GM21447 (cell line): ENCODE measurements around the gene GALNT14.

Experiments used
- ATAC-seq: cut with Tn5 transposase; IDR thresholded peaks from one replicate; pipeline ENCODE4 v1.9.1; 2021; ENCODE audit not compliant: unreplicated experiment

The GALNT14 gene

DNA sequence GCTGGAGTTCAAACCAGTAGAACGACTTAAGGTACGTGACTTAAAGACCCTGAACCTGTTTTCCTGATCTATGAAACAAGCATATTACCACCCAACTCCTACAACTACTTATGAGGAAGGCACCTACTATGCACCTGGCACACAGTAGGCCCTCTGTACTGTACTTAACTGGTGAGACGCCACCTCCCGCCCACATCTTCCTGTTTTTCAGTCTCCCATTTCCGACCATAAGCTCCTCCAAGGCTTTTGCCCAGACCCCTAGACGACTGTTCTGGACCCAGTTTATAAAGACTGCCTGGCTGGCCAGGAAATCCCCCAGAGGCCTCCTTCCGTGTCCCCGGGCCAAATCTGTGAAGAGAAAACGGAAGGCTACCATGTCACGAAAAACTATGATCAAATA, 1.5 kb downstream of the GALNT14 start:
- no peak for ATAC-seq

DNA sequence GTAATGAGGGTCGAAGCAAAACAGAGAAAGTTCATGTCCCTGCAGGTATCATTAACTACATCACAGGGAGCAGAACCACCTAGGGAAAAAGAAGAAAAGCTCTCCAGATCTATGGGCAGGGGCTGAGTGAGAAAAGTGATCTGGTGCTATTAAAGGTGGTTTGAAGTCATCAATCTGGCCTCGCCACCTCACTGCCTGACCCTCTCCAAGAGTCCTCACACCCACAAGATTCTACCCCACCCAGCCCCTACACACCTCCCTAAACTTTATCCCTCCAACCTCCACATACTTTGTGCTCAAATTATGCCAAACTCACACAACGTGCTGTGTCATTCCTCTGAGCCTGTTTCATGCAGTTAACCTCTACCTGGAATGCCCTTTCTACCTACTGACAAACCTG, 2.2 kb downstream of the GALNT14 start:
- ATAC-seq, result no peak

DNA sequence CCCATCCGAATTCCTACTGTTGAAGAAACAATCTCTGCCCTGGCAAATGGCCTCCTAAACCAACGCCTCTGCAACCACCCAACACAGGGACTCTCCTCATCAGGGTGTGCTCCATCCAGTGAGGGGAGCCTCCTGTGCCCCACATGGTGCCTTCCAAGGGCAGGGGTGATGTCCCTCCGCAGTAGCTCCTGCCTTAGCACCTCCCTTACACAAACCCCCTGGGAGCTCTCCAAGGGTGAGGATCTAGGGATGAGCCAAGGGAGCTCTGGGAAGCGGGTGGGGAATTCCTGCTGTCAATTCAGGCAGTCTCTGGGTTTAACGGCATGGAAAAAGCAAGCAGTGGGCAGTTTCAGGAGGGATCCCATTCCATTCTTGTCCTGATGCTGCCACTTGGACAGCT, 3.8 kb downstream of the GALNT14 start:
- no peak for ATAC-seq

DNA sequence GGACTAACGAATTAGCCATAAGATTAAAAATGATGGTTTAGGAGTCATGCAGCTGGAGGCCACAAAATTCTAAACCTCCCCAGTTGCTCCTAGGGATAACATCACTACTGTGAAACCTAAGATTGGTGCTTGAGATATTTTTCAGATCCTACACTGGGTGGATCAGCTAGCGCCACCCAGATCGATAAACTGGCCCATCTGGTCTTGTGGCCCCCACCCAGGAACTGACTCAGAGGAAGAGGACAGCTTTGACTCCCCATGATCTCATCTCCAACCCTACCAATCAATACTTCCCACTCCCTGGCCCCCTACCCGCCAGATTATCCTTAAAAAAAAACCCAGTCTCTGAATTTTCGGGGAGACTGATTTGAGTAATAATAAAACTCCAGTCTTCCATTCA, 5.5 kb downstream of the GALNT14 start:
- no peak for ATAC-seq

DNA sequence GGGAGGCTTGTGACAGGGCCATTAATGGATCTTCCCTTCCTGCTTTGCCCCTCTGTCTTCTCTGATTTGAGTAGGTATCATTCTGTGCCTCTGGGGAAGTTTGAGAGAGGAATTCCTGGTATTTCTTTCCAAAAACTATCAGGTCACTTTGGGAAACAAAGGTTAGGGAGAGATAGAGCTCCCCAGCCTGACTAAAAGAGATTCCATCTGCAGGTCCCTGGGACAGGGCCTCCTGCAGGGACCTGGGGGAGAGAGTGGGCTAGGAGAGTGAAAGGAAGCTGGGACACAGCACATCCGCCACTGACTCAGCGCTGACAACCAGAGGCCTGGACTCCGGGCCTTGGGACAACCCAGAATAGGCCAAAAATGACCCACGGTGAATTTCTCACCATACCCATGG, 6.4 kb downstream of the GALNT14 start:
- no peak for ATAC-seq

DNA sequence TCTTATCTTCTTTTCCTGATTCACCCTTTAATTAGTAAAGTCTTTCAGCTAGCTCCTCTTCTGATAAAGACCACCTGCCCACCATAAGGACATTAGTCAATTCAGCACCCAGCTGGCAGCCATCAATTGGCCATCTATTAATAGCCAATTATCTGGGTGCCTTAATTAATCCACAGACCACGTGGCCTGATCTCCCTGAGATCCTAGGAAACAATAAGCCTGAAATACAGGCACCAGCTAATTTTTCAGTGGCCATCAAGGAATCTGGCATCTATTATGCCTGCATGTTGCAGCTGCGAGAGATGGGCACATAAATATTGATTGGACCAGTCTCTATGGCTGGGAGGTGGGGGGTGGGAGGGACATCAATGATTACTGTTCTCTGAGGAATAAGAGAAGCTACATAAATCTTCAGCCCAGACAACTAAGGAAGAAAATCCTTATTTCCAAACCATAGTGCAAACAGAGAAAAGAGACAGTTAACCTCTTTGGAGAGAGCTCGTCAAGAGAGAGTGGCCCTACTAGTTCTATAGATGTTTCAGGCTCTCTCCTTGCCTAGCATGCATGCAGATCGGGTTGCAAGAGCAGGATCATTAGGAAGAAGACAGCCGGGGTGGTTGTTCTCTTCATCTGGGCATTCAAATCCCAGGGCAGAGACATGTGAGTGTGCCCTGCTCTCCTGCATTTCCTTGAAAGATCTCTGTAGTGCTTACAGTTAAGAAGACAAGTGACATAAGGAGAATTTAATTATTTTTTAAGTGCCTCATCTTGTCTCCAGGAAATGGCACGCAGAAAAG, 8.7 kb downstream of the GALNT14 start:
- ATAC-seq, result no peak

DNA sequence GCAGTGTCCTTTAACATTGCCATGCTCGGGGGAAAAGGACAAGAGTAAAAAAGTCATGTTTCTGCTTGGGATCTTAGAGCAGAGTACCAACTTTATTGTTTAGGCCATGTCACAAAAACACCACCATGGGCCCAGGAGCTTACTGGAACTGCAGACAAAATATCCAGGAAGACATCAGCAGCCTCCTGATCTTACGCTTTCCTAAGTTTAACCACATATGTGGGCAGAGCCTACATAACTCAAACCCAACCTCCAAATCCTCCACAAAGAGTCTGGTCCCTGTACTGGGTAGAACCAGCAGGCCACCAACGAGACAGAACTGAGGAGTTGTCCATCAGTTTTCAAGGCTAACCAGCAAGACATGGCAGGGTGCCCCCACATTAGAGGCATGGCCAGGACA, 10.3 kb downstream of the GALNT14 start:
- no peak for ATAC-seq

DNA sequence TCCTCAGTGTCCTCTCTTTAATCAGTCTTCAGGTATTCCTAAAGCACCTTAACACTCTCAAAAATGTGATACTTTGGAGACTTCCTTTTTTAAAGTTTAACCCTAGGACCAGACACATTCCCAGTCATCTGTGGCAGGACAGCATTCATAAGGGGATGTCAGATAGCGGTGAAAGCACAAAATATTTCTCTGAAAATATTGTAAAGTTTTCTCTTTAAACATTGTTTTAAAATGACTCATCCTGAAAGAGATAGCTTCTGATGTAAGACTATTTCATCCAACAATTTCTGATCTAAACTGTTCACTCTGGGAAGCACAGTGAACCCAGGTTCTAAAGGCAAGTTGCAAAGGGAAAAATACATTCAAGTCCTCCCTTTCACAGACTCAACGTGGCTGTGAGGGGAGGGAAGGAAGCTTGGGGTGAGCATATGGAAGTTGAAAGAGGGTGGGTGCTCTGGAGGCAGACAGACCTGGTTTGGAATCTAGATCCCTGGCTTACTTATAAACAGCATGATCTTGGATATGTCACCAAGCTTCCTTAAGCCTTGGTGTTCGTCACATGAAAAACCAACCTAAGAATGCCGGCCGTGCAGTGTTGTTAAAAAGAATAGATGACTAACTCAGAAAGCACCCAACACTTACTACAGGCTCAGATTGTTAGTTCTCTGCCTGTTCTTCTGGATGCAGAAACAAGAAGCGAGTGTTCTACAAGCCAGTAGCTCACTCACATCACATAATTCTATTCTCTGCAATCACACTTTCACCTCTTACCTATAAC, 12.1 kb downstream of the GALNT14 start:
- no peak for ATAC-seq

DNA sequence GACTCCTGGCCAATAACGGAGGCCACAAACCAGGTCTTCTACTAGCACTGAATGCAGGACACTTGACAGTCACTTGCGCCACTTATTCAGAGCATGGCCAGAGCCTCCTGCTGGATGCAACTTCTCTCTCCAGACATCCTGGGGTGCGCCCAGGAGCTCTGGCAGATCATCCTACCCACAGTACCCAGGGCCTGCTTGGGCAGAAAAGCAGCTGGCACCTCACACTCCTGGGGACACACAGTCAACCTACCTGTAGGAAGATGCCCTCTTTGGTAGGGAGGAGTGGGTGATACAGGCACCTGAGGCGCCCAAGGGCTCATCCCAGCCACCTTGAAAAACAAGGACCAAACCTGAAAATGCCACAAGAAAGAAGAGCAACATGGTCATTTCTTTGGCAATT, 13.3 kb downstream of the GALNT14 start:
- ATAC-seq, result no peak

DNA sequence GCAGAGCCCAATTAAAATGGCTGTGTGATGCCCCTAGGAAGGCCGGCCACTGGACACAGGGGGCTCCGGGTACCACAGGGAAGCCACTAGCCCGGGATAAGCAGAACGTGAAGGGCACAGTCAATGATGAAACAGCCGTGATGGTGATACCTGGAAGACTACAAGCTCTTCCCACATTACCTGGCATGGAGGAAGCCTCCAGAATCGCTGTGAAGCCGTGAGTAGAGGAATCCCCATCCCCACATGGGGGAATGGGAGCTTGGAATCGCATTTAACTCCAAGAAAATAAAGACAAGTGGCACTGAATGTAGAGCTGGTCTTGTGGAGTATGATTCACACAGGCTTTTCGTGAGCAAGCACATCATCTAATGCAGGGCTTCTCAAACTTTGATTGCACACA, 16.1 kb downstream of the GALNT14 start:
- ATAC-seq, result no peak

DNA sequence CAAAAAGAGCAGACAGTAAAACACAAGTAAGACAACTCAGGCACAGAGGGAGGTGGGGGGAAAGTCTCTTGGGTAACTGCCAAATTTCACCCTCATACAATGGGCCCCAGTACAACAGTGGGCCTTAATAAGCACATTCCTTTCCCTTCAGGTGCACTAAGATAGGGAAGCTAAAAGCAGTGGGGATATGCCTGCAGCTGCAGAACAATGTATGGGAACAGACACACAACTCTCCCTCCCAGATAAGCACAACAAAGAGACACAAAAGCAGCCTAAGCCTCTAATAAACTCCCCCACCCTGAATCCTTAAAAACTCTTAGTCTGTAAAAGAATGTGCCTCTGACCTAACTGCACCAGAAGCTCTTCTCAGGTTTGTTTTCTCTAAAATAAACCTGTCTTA, 24.5 kb downstream of the GALNT14 start:
- no peak for ATAC-seq

DNA sequence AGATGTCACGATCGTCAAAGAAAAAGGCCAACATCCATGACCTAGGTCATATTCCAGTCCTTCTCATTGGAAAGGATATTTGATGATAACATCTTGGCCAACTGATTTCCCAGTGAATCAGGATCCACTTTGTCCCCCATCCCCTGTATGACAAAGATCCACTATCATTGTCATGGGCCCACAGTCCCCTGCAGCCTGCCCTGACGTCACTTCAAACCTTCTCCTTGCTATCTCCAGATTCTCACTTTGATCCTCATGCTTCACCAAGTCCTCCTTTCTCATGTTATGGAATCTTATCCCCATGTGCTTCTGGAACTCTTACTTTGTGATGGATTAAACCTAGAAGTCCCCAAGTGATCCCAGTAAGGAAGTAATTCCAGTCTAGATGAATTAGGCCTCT, 25.7 kb downstream of the GALNT14 start:
- ATAC-seq, result no peak

DNA sequence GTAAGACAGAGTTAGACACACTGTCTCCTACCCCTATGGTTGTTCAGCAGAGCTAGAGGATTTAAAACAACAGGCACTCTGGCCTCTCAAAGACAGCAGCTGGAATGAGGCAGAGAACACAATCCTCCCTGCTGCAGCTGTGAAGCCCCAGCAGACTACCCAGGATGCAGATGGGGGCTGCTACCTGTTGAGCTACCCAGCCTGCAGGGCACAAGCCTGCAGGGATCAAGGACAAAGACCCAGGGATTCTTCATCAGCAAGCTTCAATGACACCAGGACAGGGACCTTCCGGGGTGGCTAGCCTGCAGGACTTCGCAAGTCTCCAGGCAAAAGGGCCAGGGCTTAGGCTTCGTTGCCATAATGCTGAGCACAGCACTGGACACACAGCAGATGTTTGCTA, 27.2 kb downstream of the GALNT14 start:
- ATAC-seq, result no peak

DNA sequence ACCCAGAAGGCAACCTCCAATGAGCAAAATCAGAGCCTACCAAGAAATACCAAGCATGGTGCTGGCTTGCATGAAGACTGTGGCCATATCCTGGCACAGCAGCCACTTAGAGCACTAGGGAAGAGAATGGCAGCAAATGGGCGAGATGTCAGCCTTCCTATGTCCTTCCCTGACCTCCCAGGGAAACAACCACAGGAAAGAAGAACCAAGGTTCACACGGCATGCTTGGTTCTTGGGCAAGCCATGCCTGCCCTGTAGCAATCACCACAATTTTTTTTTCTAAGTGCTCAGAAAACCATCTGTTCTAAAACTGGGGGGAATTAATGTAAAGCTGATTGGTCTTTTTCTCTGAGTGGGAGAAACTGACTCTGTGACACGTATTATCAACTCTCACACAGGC, 27.8 kb downstream of the GALNT14 start:
- no peak for ATAC-seq

DNA sequence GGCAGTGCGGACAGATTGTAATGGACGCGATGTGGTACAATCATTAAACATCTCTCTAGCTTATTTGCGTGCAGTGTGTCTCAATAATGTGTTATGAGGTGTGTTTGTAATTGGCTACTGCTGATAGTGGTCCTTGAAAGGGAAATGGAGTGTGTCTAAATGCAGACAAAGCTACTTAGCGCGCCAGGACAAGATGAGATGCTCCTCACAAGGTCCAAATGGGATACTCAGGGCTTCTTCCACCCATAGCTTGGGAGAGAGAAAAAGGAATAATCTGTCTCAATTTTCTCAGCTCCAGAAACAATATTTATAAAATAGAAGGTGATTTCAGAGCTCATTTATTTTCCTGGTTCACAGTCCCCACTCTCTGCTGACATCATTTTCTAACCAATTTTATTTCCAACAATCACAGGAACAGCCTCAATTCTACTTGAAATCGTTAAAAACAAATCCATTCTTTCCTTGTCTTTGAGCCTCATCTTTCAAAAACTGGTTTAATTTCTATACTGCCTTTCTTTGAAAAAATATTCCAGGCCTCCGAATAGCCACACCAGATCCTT, 28.5 kb downstream of the GALNT14 start:
- no peak for ATAC-seq

DNA sequence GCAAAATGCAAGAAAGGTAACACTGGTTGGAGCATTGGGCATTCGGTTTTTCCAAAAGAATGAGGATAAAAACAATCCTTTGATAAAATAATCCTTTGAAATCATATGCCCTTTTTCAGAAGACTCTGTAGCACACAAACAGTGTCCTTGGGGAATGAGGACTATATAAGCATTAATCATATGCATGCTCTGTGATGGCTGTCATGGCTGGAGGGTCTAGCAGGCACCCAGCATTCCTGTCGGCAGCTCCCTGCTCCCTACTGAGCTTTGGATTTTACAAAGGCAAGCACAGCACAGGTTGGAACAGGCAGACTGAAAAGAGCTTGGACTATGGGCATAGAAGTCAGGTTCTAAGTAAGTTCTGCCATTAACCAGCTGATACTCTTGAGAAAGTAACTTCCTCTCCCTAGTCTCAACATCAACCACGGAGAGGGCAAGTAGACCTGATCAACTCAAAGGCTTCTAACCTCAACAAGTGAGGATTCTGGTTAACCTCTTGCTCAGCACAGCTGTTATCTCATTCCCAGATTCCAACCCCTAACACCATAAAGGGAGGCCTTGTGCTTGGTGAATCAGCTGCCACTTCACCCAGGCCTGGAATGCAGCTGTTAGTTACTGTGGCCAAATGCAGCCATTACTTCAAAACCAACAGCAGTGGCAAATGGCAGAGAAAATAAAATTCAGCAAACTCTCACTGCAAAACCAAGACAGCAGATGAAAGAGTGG, 29.5 kb downstream of the GALNT14 start:
- no peak for ATAC-seq

DNA sequence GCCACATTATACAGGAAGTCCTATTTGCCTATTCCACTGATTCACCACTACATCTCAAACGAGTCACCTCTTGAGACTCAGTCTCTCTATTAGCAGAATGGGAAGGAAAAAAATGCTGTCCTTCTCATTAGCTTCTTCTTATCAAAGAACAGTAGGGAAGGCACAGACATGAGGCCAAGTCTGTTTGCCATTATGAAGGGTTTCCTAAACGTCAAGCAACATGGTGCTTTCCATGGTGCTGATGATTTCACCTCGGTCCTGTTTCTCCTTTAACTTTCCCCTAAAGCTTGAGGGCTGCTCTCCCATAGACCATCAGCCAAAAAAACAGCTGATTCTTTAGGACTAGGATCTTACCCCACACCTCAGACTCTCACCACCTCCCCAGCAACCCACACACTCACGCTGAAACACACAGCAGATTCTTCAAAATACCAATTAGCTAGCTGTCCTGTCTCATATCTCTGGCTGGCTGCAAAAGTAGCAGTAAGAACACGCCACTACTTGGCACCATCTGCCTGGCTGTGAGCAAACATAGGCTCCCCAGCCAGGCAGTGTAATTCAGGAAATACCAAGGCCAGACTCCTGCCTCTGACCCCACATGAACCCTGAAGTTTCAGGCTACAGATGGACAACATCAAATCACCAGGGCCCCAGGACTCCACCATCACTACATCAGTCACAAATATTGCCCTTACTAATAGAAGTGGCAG, 30.5 kb downstream of the GALNT14 start:
- no peak for ATAC-seq

DNA sequence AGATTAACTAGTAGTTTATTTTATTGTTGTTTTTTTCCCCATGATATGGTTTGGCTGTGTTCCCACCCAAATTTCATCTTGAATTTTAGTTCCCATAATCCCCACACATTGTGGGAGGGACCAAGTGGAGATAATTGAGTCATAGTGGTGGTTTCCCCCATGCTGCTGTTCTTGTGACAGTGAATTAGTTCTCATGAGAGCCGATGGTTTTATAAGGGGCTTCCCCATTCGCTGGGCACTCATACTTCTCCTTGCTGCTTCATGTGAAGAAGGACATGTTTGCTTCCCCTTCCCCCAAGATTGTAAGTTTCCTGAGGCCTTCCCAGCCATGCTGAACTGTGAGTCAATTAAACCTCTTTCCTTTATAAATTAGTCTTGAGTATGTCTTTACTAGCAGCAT, 36.5 kb downstream of the GALNT14 start:
- no peak for ATAC-seq

DNA sequence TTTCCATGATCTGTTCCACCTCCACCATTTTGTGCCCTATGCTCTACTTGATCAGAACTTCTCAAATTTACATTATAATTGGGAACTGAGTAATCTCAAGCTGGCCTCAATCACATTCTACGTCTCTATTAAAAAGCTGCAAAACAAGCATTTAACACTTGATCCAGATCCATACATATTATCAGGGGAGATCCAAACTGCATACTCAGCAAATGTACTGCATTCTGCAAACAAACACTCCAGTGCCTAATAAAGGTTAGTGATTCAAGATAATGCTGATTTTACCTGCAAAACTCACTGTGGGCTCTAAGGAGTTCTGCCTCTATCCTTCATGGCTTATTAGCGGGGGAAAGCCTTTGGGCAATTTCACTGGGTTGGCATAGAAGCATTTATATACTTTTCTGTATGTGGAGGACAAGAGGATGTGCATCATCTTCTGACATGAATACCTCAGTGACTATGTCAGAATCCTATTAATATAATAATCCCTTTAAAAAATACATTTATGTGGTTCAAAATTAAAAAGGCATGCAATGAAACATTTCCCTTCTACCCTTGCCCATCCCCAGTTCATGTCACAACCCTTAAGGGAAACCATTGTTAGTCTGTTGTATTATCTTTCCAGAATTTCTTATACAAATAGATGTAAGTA, 40.2 kb downstream of the GALNT14 start:
- ATAC-seq, result no peak

DNA sequence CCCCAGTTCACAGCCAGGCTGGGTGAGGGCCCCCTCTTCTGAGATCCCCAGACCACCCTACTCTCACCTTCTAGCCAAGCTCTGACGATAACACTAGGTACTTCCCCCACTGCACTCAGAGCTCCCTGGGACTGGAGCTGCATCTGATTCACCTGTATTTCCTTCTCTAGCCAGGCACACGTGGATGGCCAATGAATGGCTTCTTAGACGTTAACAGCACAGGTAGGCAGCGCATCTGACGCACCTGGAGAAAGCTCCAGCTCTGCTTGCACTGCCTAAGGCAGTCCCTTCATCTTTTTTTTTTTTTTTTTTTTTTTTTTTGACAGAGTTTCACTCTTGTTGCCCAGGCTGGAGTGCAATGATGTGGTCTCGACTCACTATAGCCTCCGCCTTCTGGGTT, 48.1 kb downstream of the GALNT14 start:
- ATAC-seq, result no peak
